ENCODE data around the gene MOB3C.

The MOB3C gene

GRCh38 chr1:46637444-46638083 lies 21.0 kb upstream of the MOB3C start:
- no peak for DNase-seq

GRCh38 chr1:46635205-46635604 lies 18.6 kb upstream of the MOB3C start:
- no peak for DNase-seq

- DNase-seq, result no peak
Measured at GRCh38 chr1:46630719-46631118, 14.1 kb upstream of the MOB3C start.

GRCh38 chr1:46623743-46624644 lies 7.4 kb upstream of the MOB3C start:
- no peak for DNase-seq

GRCh38 chr1:46622344-46622743 lies 5.7 kb upstream of the MOB3C start:
- DNase-seq, result peak; percentile 12 to 34

- DNase-seq, result no peak
Measured at GRCh38 chr1:46621930-46622329, 5.3 kb upstream of the MOB3C start.

GRCh38 chr1:46619656-46620258 lies 3.1 kb upstream of the MOB3C start:
- no peak for DNase-seq

GRCh38 chr1:46618754-46619415 lies 2.3 kb upstream of the MOB3C start:
- DNase-seq, result no peak

- no peak for DNase-seq
Measured at GRCh38 chr1:46617833-46618232, 1.2 kb upstream of the MOB3C start.

- no peak for DNase-seq
Measured at GRCh38 chr1:46617108-46617800, 643 bp upstream of the MOB3C start.

- no peak for DNase-seq
Measured at GRCh38 chr1:46615735-46616134, 876 bp downstream of the MOB3C start.

- no peak for DNase-seq
Measured at GRCh38 chr1:46615088-46615487, 1.5 kb downstream of the MOB3C start.

GRCh38 chr1:46614604-46614984 lies 2.0 kb downstream of the MOB3C start:
- DNase-seq, result no peak

GRCh38 chr1:46613661-46614603 lies 2.7 kb downstream of the MOB3C start:
- no peak for DNase-seq

- DNase-seq, result no peak
Measured at GRCh38 chr1:46612937-46613660, 3.5 kb downstream of the MOB3C start.

GRCh38 chr1:46611691-46612221 lies 4.9 kb downstream of the MOB3C start:
- DNase-seq, result no peak

GRCh38 chr1:46607345-46608130 lies 9.1 kb downstream of the MOB3C start:
- DNase-seq, result peak; percentile 38 to 67

- DNase-seq, result no peak
Measured at GRCh38 chr1:46606255-46606965, 10.2 kb downstream of the MOB3C start.

- DNase-seq, result no peak
Measured at GRCh38 chr1:46605232-46605631, 11.4 kb downstream of the MOB3C start.
